Measurements from ENCODE around the gene SPDEF.

GRCh38 chr6:34526992-34527728, 29.0 kb downstream of the SPDEF start:
- peak; percentile 54 for TF ChIP-seq CTCF (IDR thresholded peaks at IDR 0.05)
- TF ChIP-seq RFX5 (IDR thresholded peaks at IDR 0.05), result no peak
- peak; percentile 63 for TF ChIP-seq MAX (IDR thresholded peaks at IDR 0.05)
- TF ChIP-seq POLR2A (IDR thresholded peaks at IDR 0.05; ENCODE audit: low read length), result 0 out of 2 replicates have a peak, but pooled peaks have one; percentile 20
- TF ChIP-seq ESRRA (IDR thresholded peaks at IDR 0.05; ENCODE audit: borderline replicate concordance, low read length), result no peak
- TF ChIP-seq GATA3 (IDR thresholded peaks at IDR 0.05; ENCODE audit: borderline replicate concordance), result no peak
- TF ChIP-seq ZFP36 (IDR thresholded peaks at IDR 0.05; ENCODE audit: borderline replicate concordance, partially characterized antibody), result no peak
- TF ChIP-seq SMC3 (IDR thresholded peaks at IDR 0.05), result peak; percentile 88
- no peak for TF ChIP-seq REST (IDR thresholded peaks at IDR 0.05)
- TF ChIP-seq MAFK (IDR thresholded peaks at IDR 0.05; ENCODE audit: partially characterized antibody), result no peak
- no peak for TF ChIP-seq CEBPB (IDR thresholded peaks at IDR 0.05)
- TF ChIP-seq RAD21 (conservative IDR thresholded peaks at IDR 0.05 in 1 of 2, IDR thresholded peaks at IDR 0.05 in 1 of 2), result peak; percentile 56 to 75

Measured in A549 (cell line).